IPS-NIHi11 (cell line): ENCODE measurements around the gene GNG7.
"Not testable (repeated sequence)": the region's sequence is repeated elsewhere in the genome, so short reads cannot be mapped to it uniquely, and the experiment has no call there.

Source experiments
- DNase-seq: peaks from one replicate; pipeline ENCODE4 v3.0.0; 2012; ENCODE audit warnings: mixed read lengths, low spot score

The GNG7 gene

DNA sequence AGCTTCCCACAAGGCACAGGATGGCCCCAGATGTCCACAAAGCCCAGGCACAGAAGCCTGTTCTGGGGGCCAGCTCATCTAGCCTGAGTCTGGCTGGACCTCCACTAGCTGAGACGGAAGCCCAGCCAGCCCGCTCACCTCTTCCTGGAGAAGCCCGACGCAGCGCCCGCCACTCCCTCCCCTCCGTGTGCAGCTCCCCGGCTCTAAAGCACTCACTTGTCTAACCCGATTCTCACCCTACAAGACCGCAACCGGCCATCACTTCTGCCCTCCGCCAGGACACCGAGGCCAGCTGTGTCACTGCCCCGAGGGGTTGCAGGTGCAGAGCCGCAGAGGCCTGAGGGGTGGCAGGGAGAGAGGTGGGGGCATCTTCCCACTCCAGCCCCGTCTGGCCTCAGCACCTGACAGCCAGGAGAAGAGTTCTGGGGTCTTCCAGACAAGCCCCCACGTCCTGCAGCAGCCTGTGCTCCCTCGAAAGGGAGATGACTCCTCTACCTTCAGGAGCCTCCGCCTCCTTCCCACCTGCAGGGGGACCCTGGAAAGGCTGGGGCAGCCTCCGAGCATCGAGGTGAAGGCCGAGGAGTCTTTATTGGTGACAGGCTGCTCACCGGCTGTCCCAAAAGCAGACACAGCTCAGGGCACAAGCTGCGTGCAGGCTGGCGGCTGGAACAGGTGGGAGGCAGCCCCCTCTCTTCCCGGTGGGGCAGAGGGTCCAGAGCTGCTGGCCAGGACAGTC is 24.6 kb upstream of the GNG7 start:
- no peak for DNase-seq

DNA sequence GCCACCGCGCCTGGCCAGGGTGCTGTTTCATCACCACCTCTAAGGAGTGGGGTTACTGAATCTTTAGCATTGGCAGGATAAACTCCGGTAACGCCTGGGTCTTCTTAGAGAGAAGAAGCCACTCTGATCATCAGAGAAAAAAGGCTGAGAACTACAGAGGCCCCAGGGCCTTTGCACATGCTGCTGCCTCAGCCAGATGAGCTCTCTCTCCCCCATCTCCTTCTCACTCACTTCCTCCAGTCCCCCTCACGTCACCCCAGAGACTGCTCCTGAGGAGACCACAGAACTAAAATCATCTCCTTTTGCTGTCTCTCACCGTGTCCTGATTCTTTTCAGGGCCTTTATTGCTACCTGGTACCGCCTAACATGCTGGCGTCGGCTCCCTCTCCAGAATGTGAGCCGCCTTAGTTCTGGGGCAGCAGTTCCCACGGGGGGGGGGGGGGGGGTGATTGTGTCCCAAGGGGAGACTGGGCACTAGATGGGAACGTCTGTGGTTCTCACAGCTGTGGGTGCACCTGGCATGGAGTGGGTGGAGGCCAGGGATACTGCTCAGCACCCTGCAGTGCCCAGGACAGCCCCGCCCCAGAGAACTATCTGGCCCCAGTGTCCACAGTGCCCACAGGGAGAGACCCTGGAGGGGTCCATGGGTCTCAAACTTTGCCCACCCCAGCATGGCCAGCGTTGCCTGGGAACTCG is 23.8 kb upstream of the GNG7 start:
- DNase-seq: no peak

DNA sequence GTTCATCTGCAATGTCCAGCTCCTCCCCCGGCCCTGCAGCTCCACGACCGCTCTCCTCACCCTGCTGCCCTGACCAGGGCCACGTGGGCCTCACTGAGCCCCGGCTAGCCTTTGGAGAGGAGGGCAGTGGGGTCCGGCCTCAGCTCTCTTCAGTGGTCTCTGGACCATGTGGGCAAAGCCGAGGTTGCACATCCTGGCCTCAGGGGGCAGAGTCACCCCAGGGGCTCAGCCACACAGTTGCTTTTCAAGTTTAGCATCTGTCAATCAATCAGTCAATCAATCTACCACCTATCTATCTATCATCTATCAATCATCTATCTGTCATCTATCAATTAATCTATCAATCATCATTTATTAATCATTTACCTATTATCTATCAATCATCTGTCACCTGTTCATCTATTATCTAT is 21.7 kb upstream of the GNG7 start:
- peak; percentile 22 for DNase-seq

DNA sequence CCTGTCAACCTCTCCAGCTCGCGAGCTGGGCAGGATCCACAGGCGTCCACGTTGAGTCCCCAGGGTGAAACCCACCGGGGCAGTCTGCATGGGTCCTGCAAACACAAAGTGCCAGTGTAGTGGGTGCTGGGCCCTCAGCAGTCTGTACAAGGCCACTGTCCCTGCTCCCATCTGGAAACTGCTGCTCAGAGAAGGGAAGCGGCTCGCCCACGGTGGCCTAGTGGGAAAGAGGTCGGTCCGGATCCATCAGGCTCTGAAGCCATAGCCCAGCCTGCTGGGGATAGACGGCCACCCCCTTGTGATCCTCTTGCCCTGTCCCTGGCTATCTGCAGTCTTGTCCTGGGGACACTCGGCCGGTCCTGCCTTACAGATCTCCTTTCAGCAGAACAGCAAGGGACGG is 21.3 kb upstream of the GNG7 start:
- DNase-seq: no peak

DNA sequence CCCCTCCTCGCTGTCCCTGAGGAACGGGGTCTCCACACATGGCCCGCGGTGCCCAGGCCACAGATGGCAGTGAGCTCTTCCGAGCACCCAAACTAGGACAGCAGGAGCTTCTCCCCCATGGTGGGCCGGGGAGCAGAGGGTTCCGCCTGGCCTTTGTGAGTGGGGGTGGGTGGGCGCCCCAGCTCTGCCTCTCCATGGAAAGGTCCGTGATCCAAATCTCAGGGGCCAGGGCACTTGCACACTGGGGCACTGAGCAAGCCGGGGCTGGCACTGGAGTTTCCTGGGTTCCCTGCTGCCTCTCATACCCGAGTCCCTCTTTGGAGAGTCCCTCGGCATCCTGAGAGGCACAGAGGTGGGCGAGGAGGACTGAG is 20.8 kb upstream of the GNG7 start:
- DNase-seq: no peak

GRCh38 chr19:2722541-2723344 is 20.2 kb upstream of the GNG7 start:
- no peak for DNase-seq

DNA sequence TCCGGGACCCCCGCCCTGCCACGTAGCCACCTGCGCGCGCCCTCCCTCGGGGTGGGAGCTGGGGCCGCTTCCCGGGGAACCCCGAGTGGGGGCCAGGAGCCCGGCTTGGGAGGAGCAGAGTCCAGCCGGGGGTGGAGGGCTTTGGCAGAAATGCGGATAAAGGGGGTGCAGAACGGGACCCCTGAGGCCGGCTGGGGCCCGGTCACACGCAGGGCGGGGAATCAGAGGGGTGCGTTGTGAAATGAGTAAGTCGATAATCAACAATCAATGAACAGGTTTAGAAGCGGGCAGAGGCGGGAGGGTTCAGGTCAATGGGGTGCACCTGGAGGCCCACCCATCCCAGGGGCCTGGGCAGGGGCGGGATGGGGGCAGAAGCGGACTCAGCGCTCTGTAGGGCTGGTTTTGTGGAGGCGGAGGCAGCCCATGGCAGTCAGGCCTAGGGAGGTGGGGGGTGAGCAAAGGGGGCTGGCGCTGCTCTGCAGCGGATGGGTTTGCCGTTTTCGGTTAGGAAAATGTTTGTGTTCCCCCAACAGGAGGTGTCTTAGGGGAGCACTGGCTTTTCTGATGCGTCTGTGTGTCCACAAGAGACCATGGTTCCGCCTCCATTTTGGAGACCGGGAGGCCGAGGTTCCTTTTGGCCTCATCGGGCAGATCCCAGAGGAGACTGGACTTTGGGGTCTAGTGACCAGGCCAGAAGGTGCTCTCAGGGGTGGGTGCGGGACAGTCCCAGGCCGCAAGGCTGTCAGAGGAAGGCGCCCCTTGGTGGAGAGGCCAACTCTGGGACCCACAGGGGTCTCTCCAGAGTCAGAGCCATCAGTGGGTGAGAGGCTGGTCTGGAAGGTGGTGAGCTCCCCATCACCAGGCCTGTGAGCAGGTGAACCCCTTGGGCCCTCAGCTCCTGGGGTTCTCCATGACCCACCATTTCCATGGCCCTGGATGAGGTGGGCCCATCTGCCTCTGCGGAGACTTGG is 19.4 kb upstream of the GNG7 start:
- no peak for DNase-seq

DNA sequence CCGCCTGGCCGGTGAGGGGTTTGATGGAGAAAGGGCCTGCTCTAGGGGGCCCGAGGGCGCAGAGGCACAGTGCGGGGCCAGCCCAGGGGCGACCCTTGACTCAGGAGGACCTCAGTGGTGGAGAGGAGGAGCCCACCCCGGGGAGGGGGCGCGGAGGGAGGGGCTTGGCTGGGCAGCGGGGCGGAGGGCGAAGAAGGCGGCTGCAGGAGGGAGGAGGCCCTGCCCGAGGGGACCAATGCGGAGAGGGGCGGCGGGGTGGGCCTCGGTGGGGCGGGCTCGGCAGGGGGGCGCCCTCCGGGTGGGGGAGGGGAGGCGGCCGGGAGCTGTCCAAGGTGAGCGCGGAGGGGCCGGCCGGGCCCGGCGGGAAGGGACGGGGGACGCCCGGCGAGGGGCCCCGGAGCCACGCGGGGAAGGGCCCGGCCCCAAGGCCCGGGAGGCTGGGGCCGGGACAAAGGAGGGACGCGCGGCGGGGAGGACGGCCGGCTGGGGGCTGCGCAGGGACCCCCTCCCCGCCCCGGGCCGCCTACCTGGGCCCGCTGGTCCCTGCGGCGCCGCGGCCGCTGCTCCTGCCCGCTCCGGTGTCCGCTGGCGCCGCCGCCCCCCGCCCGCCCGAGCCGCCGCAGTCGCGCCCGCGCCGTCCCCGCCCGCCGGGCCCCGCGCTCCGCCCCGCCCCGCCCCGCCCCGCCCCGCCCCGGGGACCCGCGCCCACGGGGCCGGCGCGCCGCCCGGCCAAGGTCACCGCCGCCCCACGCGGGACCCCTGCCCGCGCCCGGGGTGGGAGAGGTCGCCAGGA is 18.5 kb upstream of the GNG7 start, which contains the start of gene DIRAS1:
DIRAS1 (minus strand) TSS at position 596 of the 793 bp plus-strand sequence. CDS start 3,566 bp downstream, outside the sequence.
- DNase-seq: peak; percentile 86

- peak; percentile 77 for DNase-seq
Measured at GRCh38 chr19:2719920-2720776, 17.7 kb upstream of the GNG7 start.

DNA sequence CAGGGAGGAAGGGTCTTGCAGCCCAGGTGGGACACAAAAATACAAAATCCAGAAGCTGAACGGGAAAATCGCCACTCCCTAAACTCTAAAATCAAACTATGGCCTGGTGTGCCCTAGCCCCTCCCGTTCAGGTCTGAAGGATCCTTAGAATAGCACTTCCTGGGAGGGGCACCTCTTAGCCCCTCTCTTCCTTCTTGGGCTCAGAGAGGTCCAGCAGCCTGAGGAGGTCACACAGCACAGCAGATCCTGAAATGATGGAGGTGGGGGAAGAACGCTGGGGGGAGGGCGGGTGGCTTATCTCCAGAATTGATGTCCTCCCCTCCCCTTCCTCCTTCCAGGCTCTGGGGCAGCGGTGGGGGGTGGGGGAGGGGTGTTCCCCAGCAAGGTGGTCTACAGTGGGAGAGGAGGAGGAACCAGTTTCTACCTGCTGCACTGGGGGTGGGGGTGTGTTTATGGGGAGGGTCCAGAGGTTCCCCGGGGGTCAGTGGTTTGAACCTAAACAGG is 16.8 kb upstream of the GNG7 start:
- DNase-seq: no peak

DNA sequence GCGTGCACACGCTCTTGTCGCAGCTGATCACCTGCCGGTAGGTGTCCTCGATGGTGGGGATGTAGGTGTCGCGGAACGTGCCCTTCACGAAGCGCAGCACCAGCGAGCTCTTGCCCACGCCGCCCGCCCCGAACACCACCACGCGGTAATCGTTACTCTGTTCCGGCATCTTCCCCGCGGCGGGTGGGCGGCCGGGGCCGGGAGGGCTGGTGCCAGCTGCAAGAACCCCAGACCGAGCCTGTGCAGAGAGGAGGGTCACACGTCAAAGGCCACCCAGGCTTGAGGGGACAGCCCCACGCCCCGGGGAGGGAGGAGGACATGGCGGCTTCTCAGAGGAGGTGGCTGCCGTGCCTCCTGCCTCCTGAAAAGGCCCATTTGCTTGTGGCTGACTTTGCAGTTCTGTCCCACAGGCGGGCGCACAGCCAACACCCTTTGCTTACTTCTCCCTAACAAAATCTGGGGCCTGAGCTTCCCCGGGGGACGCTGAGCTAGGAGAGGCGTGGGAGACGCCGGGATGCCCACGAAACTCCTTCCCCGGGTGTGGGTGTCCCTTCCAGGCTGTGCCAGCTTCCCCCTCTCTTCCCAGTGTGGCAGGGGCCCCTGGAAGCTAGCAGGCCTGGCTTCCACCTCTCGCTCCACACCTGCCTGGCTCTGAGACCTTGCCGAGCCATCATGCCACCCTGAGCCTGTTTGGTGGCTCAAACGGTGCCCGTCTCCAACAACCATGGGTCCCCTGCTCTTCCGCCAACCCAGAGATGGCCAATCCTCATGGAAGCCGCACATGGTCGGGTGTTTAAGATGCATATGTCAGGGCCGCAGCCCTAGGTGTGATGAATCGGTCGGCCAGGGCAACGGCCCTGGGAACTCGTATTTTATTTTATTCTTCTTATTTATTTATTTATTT is 15.4 kb upstream of the GNG7 start:
- DNase-seq: no peak

GRCh38 chr19:2716722-2717637 is 14.5 kb upstream of the GNG7 start:
- DNase-seq: no peak

- DNase-seq: no peak
Measured at GRCh38 chr19:2716275-2716650, 13.8 kb upstream of the GNG7 start.

DNA sequence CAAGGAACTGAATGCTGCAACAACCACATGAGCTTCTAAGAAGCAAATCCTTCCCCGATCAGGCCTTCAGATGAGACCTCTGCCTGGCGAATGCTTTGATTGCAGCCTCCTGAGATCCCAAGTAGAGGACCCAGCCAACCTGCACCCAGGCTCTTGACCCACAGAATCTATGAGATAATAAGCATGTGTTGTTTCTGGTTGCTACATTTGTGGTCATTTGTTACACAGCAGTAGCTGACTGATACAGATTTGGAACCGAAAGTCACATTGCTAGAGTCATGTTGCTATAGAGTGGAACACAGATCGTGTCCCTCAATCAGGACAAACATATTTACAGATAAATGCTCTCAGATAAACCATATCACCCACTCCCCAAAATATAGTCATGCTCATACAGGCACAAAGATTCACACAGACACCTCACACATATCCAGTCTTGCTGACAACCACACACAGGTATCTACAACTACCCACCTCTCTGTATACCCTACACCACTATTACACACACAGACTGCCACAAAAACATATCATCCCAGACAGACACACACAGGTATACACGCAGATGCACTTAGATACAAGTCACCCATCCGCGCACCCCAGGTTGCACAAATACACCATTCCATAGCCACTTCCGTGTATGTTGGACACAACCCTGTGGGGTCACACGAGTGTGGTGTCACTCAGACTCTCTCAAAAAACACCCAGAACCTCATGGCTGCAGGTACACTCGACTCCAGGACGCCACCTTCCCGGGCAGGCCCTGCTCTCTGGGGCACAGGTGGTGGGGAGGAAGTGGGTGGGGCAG is 13.2 kb upstream of the GNG7 start:
- DNase-seq: no peak

DNA sequence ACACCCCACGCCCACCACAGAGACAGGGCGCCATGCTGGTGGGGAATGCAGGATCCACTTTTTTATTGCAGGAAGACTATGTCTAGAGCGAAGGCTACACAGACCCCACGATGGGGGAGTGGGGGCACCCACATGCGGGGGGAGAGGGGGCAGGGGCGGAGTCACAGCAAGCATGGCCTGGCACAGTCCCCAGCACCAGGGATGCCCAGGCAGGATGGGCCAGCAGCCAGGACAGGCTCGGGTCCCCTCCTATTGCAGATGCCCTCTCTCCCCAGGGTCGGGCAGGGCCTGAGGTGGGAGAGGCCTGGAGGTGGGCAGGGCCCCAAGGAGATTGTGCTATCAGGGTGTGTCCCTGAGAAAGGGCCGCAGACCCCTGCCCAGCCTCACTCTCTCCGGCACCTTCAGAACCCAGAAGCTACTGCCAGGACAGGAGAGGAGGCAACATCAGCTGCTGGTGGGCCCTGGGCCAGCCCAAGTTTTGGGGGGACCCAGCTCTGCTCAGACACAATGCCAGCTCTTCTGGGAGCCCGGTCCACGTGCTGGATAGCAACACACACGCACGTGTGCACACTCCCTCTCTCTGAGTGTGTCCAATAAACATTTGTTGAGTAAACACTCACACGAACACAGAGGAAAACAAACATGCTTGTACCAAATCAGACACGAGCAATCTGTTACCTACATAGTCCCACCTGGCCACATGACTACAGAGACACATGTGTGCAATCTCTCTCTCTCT is 12.2 kb upstream of the GNG7 start:
- DNase-seq: no peak

DNA sequence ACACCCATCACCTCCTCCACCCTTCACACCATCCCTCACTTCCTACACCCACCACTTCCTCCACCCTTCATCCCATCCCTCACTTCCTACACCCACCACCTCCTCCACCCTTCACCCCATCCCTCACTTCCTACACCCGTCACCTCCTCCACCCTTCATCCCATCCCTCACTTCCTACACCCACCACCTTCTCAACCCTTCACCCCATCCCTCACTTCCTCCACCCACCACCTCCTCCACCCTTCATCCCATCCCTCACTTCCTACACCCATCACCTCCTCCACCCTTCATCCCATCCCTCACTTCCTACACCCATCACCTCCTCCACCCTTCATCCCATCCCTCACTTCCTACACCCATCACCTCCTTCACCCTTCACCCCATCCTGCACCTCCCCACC is 11.6 kb upstream of the GNG7 start:
- not testable (repeated sequence) for DNase-seq
